C4-2B (cell line): Measurements from ENCODE around the gene GPD1.

Experiments used
- CTCF ChIP-seq: fragments of 450-650 bp; conservative IDR thresholded peaks from 2 replicates; pipeline ENCODE4 v1.5.1; 2017; ENCODE audit warnings: mild to moderate bottlenecking
- ZFX ChIP-seq: fragments of 450-650 bp; IDR thresholded peaks from 2 replicates; pipeline ENCODE4 v1.6.1; 2017

GRCh38 chr12:50073712-50074111 lies 30.1 kb upstream of the GPD1 start:
- TF ChIP-seq CTCF (no peak), ZFX (no peak)
